Left ventricle myocardium inferior (tissue), 1 donor: ENCODE results near the gene DPYSL4. TPM values are rescaled to one million over a fixed set of nuclear protein-coding genes. Genes with fewer than 3 reads are reported as not detected.
"Not testable (repeated sequence)": the region's sequence is repeated elsewhere in the genome, so short reads cannot be mapped to it uniquely, and the experiment has no call there.

Experiments
- DNase-seq: peaks from one replicate; pipeline ENCODE4 v3.0.0-alpha.2; 2020
- H3K27ac ChIP-seq: fragments of 200-600 bp; replicated peaks from 2 replicates; pipeline ENCODE4 v1.8.0; 2021
- H3K27me3 ChIP-seq: fragments of 200-600 bp; 2 replicates; pipeline ENCODE4 v1.8.0; 2021; ENCODE audit warnings: low read depth
- H3K36me3 ChIP-seq: fragments of 200-600 bp; 2 replicates; pipeline ENCODE4 v1.8.0; 2021
- H3K4me1 ChIP-seq: fragments of 200-600 bp; 2 replicates; pipeline ENCODE4 v1.8.0; 2021
- H3K4me3 ChIP-seq: fragments of 200-600 bp; 2 replicates; pipeline ENCODE4 v1.8.0; 2021; ENCODE audit warnings: mild to moderate bottlenecking, moderate library complexity
- H3K9me3 ChIP-seq: fragments of 200-600 bp; replicated peaks from 2 replicates; pipeline ENCODE4 v1.8.0; 2021
- CTCF ChIP-seq: fragments of 200-600 bp; IDR thresholded peaks from 2 replicates; pipeline ENCODE4 v1.8.0; 2021; ENCODE audit warnings: antibody characterized with exemption, mild to moderate bottlenecking, borderline replicate concordance
- intact Hi-C: fragments of 100-400 bp; cut with micrococcal nuclease; formaldehyde crosslinking; loops from one replicate; pipeline ENCODE4 v1.11.0; 2022
- total RNA-seq: library from RNA; stranded (reverse); fragmentation: NEBNext Ultra II Directional; extraction: Animal tissue kit (Norgen Biotek cat#: 25700); gene quantifications from one replicate; pipeline ENCODE4 v1.2.1, GENCODE V29; 2021
- donor health status: DM: no; HTN: yes; CAD: no; lungs with severe emphysema.

The DPYSL4 gene
- total RNA-seq, 1 donor from 2014 or later: 42.8 TPM

DNA sequence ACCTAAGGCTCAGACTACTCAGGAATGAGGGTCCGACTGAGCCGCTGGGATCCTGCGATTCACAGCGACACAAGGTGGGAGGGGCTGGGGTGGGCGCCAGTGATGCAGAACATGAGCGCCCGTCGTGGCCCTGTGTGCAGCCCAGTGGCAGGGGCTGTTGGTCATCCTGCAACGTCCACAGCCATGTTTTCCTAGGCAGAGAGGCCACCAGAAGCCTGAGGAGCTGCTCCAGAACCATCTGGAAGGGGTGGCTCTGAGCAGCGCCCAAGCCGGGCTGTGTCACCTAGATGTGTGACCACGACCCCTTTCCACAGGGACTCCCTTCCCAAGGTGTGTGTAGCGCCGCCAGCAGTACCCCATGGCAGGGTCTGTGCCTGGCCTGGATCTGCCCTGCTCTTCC lies 24.5 kb downstream of the DPYSL4 start:
- DNase-seq: no peak
- H3K27me3 ChIP-seq: no peaks in the 10 kb centered on the region
- H3K4me1 ChIP-seq: peaks cover 22% of the 10 kb centered on the region
- peaks cover 7% of the 10 kb centered on the region for H3K36me3 ChIP-seq
- intact Hi-C loops: no loop called here
- no peak for TF ChIP-seq CTCF
- H3K9me3 ChIP-seq: peaks cover 36% of the 10 kb centered on the region
- no peak overlapping the region for H3K27ac ChIP-seq
- no peak overlapping the region for H3K4me3 ChIP-seq

DNA sequence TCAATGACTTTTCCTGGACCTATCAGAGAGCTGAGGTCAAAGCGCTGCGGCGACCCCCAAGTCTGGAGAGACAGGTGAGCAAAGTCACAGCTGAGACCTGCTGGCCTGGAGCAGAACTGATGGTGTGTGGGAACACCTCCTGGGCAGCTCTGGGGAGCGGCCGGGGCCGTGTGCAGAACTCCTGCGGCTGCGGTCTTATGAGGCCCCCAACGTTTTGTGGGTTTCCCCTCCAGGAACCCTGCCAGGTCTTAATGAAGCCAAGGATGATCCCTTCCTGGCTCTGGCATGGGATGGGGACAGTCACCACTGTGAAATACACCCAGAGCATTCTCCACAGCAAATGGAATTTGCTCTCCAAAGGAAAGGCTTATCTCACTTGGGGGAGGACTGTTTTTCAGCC lies 26.1 kb downstream of the DPYSL4 start:
- intact Hi-C loops: no loop called here
- H3K27ac ChIP-seq: no peak overlapping the region
- peaks cover 15% of the 10 kb centered on the region for H3K4me1 ChIP-seq
- peaks cover 10% of the 10 kb centered on the region for H3K36me3 ChIP-seq
- no peak for DNase-seq
- H3K4me3 ChIP-seq: no peak overlapping the region
- no peak for TF ChIP-seq CTCF
- H3K27me3 ChIP-seq: no peaks in the 10 kb centered on the region
- H3K9me3 ChIP-seq: peaks cover 44% of the 10 kb centered on the region

GRCh38 chr10:132213917-132214316 lies 27.2 kb downstream of the DPYSL4 start:
- Histone ChIP-seq H3K4me1 (peaks cover 4% of the 10 kb centered on the region), H3K27me3 (no peaks in the 10 kb centered on the region), H3K27ac (no peak overlapping the region), H3K36me3 (peaks cover 10% of the 10 kb centered on the region), H3K4me3 (no peak overlapping the region), H3K9me3 (peaks cover 44% of the 10 kb centered on the region)
- no peak for DNase-seq
- intact Hi-C loops: no loop called here
- no peak for TF ChIP-seq CTCF

DNA sequence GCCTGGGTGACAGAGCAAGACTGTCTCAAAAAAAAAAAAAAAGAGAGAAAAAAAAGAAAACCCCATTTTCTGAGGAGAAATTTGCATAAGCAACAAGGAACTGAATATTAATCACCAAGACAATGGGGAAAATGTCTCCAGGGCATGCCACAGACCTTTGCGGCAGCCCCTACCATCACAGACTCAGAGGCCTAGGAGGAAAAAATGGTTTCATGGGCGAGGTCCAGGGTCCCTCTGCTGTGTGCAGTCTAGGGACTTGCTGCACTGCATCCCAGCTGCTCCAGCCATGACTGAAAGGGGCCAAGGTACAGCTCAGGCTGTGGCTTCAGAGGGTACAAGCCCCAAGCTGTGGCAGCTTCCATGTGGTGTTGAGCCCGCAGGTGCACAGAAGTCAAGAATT lies 29.7 kb downstream of the DPYSL4 start:
- H3K9me3 ChIP-seq: peaks cover 44% of the 10 kb centered on the region
- intact Hi-C loops, H3K27ac ChIP-seq, H3K36me3 ChIP-seq, H3K4me3 ChIP-seq, H3K27me3 ChIP-seq, DNase-seq, H3K4me1 ChIP-seq: not testable (repeated sequence)

GRCh38 chr10:132219486-132219885 lies 32.7 kb downstream of the DPYSL4 start:
- peak; percentile 11 for TF ChIP-seq CTCF
- intact Hi-C loops: no loop called here
- peaks cover 3% of the 10 kb centered on the region for H3K36me3 ChIP-seq

GRCh38 chr10:132220061-132220460 lies 33.3 kb downstream of the DPYSL4 start:
- intact Hi-C loops: loop anchor here (5.0 kb wide), 1 partner anchor 137 kb away; no protein-coding TSS in a partner anchor
- no peak overlapping the region for H3K4me3 ChIP-seq
- no peaks in the 10 kb centered on the region for H3K4me1 ChIP-seq
- DNase-seq: no peak
- H3K9me3 ChIP-seq: peaks cover 19% of the 10 kb centered on the region
- H3K27ac ChIP-seq: no peak overlapping the region
- TF ChIP-seq CTCF: no peak
- H3K36me3 ChIP-seq: peaks cover 3% of the 10 kb centered on the region
- H3K27me3 ChIP-seq: no peaks in the 10 kb centered on the region

More at GRCh38 chr10:132219486-132219885, 32.7 kb downstream of the DPYSL4 start:
- Histone ChIP-seq H3K27me3 (no peaks in the 10 kb centered on the region), H3K4me3 (no peak overlapping the region), H3K27ac (no peak overlapping the region), H3K4me1 (no peaks in the 10 kb centered on the region), H3K9me3 (peaks cover 25% of the 10 kb centered on the region)
- DNase-seq: no peak

- H3K9me3 ChIP-seq: peaks cover 11% of the 10 kb centered on the region
- H3K27ac ChIP-seq, DNase-seq, H3K27me3 ChIP-seq, H3K4me1 ChIP-seq, H3K36me3 ChIP-seq, H3K4me3 ChIP-seq: not testable (repeated sequence)
- intact Hi-C loops: loop anchor here (5.0 kb wide), 1 partner anchor 136 kb away; no protein-coding TSS in a partner anchor
These were observed 34.2 kb downstream of the DPYSL4 start for GRCh38 chr10:132220996-132221395.
